ENCODE data around the gene PRKD2. TPM values are rescaled to one million over a fixed set of nuclear protein-coding genes. Genes with fewer than 3 reads are reported as not detected.
A peak's percentile ranks its signal among the peaks of the same experiment; 100 is the strongest.

The PRKD2 gene
- total and polyA plus RNA-seq, 10 of the 15 experiments (the other 5 are each of a cell fraction or from before 2014, with no cell fraction given), result 2.3 to 98.8 (median 32.9) TPM

DNA sequence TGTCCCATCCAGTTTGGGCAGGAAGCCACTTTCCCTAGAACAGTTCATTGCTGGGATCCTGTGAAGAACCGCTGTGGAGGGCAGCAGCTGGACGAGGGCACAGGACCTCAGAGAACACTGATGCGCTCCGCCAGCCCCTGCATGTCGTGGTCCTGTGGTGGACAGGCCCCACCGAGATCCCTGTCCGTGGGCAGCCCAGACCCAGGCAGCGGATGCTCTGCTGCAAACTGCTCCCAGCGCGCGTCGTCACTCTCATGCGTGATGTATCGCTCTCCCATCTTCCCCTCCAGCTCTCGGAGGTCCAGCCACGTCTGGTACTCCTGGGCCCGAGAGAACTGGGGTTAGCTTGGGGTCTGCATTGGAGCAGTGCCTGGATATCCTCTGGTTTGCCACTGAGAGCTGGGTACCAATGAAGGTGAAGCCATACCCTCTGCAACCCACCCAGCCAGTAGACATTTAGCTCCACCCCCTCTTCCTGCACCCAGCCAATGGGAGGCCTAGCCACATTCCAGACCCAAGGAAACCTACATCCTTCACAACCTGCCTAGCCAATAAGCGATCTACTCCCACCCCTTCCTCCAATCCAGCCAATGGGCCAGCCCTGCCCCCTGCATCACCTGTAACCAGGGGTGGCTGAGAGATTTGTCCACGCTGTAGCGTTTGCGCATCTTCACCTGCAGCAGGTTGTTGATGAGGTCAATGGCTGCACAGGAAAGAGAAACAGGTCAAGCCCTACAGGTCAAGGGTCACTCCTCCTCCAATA, 42.3 kb downstream of the PRKD2 start:
- ChIA-PET POLR2A (no interaction called here), SMC1A (ENCODE audit: uncharacterized antibody, unreplicated experiment) (no interaction called here)
- BruUV-seq (replicated peaks), result TSS peak; percentile 74

More for the DNA sequence above, 42.3 kb downstream of the PRKD2 start:
- no peak for DNase-seq (ENCODE audit: low read depth, low spot score)
- Histone ChIP-seq H3K4me2 (ENCODE audit: control insufficient read depth, insufficient read depth) (no peak overlapping the region), H3K27ac (ENCODE audit: control insufficient read depth, insufficient read depth) (no peak overlapping the region), H3K4me1 (ENCODE audit: control insufficient read depth, insufficient read depth, low read length) (no peaks in the 10 kb centered on the region), H3K27me3 (replicated peaks in 1 of 2; ENCODE audit: control insufficient read depth in 2 of 2, insufficient read depth in 2 of 2, low read length in 1 of 2) (no peaks in the 10 kb centered on the region), H3K9ac (ENCODE audit: control insufficient read depth, insufficient read depth, low read length) (no peak overlapping the region), H3K79me2 (ENCODE audit: control insufficient read depth, insufficient read depth, low read length) (no peaks in the 10 kb centered on the region), H3K36me3 (ENCODE audit: control insufficient read depth in 2 of 2, insufficient read depth in 2 of 2, low read length in 1 of 2) (peaks cover 28 to 39% of the 10 kb centered on the region in 2 experiments), H3K4me3 (no peak overlapping the region), H2AFZ (ENCODE audit: control insufficient read depth, low read depth, low read length) (no peak overlapping the region), H3K9me3 (replicated peaks; ENCODE audit: control insufficient read depth, insufficient read depth, low read length) (no peaks in the 10 kb centered on the region), H4K20me1 (ENCODE audit: control insufficient read depth, insufficient read depth) (peaks cover 4% of the 10 kb centered on the region; the same call in 1 of the 2 replicates)
- TF ChIP-seq HSF1 (IDR thresholded peaks at IDR 0.05; ENCODE audit: low read depth, low read length), result no peak
- no peak for TF ChIP-seq PAX5 (IDR thresholded peaks at IDR 0.05; ENCODE audit: borderline replicate concordance, low read depth, low read length)
- peak; percentile 68; the same call in 1 of the 2 replicates for TF ChIP-seq CREB1 (IDR thresholded peaks at IDR 0.05; ENCODE audit: low read depth)
- TF ChIP-seq, protein P1, sequence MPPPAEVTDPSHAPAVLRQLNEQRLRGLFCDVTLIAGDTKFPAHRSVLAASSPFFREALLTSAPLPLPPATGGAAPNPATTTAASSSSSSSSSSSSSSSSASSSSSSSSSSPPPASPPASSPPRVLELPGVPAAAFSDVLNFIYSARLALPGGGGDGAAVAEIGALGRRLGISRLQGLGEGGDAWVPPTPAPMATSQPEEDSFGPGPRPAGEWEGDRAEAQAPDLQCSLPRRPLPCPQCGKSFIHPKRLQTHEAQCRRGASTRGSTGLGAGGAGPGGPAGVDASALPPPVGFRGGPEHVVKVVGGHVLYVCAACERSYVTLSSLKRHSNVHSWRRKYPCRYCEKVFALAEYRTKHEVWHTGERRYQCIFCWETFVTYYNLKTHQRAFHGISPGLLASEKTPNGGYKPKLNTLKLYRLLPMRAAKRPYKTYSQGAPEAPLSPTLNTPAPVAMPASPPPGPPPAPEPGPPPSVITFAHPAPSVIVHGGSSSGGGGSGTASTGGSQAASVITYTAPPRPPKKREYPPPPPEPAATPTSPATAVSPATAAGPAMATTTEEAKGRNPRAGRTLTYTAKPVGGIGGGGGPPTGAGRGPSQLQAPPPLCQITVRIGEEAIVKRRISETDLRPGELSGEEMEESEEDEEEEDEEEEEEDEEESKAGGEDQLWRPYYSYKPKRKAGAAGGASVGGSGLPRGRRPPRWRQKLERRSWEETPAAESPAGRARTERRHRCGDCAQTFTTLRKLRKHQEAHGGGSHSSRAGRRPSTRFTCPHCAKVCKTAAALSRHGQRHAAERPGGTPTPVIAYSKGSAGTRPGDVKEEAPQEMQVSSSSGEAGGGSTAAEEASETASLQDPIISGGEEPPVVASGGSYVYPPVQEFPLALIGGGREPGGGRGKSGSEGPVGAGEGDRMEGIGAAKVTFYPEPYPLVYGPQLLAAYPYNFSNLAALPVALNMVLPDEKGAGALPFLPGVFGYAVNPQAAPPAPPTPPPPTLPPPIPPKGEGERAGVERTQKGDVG (CRISPR knock-in tag; IDR thresholded peaks at IDR 0.05), result no peak
- TF ChIP-seq CBX3 (IDR thresholded peaks at IDR 0.05; ENCODE audit: borderline replicate concordance, low read depth), result no peak
- no peak for TF ChIP-seq GATAD2B (conservative IDR thresholded peaks at IDR 0.05; ENCODE audit: low read depth)
- peak; percentile 65; the same call in 1 of the 2 replicates for TF ChIP-seq CREM (IDR thresholded peaks at IDR 0.05; ENCODE audit: low read depth)
- no peak for TF ChIP-seq TARDBP (IDR thresholded peaks at IDR 0.05; ENCODE audit: borderline replicate concordance)
- peak; percentile 73 for TF ChIP-seq NFYB (IDR thresholded peaks at IDR 0.05; ENCODE audit: insufficient read depth, low read depth, low read length)
- no peak for TF ChIP-seq KAT2A (conservative IDR thresholded peaks at IDR 0.05; ENCODE audit: control insufficient read depth, low read depth, low read length)
- no peak for TF ChIP-seq YY1 (IDR thresholded peaks at IDR 0.05; ENCODE audit: low read depth, low read length)
- no peak for TF ChIP-seq TCF7 (IDR thresholded peaks at IDR 0.05; ENCODE audit: borderline replicate concordance)
- peak; percentile 92 for TF ChIP-seq RFX5 (IDR thresholded peaks at IDR 0.05; ENCODE audit: low read depth, low read length)
- no peak for TF ChIP-seq MLLT1 (IDR thresholded peaks at IDR 0.05)
- TF ChIP-seq SREBF1 (IDR thresholded peaks at IDR 0.05; ENCODE audit: low read length), result no peak
- ATAC-seq, result peak; percentile 34; the same call in 2 of the 3 replicates
- 96% methylated on average over 21 of the region's 21 CpGs for WGBS (ENCODE audit: insufficient coverage, insufficient replicate concordance, low lambda C conversion rate, missing lambda C conversion rate)
- intact Hi-C loops (cut with micrococcal nuclease; ENCODE audit: unreplicated experiment) (no loop called here), in situ Hi-C loops (cut with MboI) (no loop called here)
- RAD21 ChIA-PET (ENCODE audit: unreplicated experiment), result interaction anchor here (1.1 kb wide), 1 partner anchor 13 kb away, joined by 3 read pairs; no protein-coding TSS in a partner anchor
- FAIRE-seq, result no peak
- CTCF ChIA-PET, result interaction anchor here (1.3 to 1.6 kb wide), 2 partner anchors 13 to 29 kb away, joined by 3 to 5 read pairs; no protein-coding TSS in a partner anchor

Measured in GM12878 (cell line).